ENCODE results near the gene ECSIT.
"Not testable (repeated sequence)": the region's sequence is repeated elsewhere in the genome, so short reads cannot be mapped to it uniquely, and the experiment has no call there.

ECSIT gene

DNA sequence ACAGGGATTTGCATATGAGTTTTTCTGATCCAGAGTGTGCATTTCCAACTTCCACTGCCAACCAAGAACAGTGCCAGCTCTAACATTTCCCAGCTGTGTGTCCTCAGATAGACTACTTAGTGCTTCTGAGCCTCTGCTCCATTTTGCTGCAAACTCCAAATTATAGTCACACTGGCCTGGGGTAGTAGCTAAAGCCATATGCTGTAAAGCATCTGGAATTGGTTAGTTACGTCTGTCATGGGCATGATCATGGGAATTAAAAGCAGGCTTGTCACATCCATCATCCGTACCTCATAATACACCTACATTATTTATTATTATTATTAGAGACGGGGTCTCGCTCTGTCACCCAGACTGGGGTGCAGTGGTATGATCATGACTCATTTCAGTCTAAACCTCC lies 55.2 kb downstream of the ECSIT start:
- DNase-seq, result no peak

DNA sequence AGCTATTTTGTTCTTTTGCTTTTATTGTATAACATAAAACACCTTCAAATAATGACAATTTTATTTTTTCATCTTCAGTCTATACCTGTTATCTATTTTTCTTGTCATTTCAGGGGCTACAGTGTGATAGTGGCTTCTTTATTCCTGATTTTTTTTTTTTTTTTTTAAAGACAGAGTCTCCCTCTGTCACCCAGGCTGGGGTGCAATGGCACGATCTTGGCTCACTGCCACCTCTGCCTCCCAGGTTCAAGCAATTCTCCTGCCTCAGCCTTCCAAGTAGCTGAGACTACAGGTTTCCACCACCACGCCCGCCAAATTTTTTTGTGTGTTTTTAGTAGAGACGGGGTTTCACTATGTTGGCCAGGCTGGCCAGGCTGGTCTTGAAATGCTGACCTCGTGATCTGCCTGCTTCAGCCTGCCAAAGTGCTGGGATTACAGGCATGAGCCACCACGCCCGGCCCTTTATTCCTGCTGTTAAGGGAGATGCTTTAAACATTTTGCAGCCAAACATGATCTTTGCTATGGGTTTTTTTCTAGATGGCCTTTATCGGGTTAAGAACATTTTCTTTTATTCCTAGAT lies 60.6 kb downstream of the ECSIT start:
- DNase-seq, result not testable (repeated sequence)

DNA sequence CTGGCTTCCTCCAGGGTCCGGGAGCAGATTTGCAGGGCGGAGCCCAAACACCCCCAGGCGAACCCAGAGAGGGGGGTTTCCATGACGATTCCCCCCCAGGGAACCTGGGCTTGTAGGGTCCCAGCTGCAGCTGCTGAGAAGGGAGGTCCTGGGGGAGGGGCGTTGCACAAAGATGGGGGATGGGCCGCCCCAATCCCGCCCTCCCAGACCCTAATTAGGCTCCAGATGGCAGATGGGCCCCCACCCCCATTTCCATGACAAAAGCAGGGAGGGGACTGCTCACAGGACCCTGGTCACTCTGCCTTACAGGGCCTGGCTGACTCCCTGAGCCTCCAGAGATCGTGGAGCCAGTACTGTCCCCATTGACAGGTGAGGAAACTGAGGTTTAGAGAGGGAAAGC lies 63.3 kb downstream of the ECSIT start:
- DNase-seq, result no peak

DNA sequence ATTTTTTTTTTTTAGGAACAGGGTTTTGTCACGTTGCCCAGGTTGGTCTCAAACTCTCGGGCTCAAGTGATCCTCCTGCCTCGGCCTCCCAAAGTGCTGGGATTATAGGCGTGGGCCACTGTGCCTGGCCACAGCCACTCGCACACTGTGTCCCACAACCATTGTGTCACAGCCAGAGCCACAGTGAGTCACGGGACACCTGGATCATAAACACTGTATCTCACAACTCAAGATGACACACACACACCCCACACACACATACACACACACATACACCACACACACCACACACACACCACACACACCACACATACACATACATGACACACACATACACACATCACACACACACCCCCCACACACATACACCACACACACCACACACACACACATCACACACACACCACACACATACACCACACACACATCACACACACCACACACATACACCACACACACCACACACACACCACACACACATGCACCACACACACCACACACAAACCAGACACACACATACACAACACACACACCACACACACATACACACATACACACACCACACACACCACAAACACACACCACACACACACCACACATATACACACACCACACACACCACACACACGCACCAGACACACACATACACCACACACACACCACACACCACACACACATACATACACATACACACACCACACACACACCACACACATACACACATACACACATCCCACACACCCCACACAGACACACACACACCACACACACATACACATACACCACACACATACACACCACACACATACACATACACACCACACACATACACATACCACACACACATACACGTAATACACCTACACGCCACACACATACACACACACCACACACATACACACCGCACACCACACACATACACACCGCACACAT lies 64.3 kb downstream of the ECSIT start:
- no peak for DNase-seq

DNA sequence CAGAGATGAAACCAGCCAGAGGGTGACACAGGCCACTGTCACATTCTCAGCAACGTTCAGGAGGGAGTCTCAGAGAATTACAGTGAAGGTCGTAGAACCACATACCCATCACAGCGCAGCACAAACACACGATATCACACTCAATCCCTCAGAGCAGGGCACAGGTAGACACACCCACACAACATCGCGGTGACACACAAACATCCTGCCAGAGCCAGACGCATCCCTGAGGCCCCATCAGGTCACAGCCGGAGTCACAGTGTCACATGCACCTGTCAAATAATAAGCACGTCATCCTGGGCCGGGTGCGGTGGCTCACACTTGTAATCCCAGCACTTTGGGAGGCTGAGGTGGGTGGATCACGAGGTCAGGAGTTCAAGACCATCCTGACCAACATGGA lies 65.5 kb downstream of the ECSIT start:
- no peak for DNase-seq

DNA sequence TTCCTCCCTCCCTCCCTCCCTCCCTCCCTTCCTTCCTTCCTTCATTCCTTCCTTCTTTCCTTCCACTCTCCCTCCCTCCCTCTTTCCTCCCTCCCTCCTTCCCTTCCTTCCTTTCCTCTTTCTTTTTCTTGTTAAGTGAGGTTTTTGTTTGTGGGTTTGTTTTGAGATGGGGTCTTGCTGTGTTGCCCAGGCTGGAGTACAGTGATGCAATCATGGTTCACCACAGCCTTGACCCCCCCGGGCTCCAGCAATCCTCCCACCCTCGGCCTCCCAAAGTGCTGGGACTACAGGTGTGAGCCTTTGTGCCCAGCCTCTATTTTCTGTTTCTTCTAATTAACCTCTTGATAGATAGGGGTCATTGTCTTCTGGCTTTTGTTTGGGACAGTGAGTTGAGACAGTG lies 67.5 kb downstream of the ECSIT start:
- no peak for DNase-seq

DNA sequence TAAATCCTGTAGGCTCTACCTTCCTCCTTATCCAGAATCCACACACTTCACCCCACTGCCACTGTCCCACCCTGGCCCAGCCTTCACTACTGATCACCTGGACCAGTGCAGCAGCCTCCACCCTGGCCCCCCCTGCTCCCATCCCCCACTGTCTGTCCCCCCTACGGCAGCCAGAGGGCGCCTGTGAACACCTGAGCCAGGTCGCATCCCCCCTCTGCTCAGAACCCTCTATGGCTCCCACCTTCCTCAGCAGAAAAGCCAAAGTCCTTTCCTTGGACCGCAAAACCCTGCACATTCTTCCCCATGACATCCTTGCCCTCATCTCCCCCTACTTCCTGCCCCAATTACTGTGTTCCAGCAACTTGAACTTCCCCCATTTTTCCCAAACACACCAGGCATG lies 68.7 kb downstream of the ECSIT start:
- no peak for DNase-seq

DNA sequence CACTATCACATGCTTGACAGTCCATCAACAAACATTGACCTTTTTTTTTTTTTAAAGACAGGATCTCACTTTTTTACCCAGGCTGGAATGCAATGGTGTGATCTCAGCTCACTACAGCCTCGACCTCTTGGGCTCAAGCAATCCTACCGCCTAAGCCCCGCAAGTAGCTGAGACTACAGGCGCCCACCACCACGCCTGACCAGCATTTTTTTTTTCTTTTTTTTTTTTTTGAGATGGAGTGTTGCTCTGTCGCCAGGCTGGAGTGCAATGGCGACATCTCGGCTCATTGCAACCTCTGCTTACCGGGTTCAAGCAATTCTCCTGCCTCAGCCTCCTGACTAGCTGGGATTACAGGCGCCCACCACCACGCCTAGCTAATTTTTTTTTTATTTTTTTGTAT lies 70.0 kb downstream of the ECSIT start:
- not testable (repeated sequence) for DNase-seq

DNA sequence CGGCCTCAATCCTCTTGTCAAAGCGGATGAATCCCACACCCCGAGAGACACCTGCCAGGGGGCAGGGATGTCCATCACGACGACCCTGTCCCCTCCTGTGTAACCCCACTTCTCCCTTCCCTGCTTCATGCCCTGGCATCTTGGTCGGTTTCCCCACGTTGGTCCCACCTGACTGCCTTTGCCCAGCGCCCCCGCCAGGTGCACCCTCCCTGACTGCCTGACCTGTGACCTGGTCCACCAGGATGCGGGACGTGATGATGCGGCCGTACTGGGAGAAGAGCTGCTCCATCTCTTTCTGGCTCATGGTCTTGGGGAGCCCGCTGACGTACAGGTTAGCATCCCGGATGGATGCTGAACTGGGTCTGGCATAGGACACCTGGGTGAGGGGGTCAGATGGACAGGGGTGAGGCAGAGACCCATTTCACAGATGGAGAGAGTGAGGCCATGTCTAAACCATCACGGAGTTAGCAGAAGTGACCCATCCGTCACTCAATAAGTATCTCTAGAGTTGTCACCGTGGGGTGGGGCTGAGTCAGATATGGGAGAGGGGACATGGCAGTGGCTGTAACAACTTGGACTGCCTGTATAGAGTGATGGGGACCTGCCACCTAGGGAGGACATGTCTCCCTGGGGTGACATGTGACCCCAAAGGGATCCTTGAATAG lies 70.6 kb downstream of the ECSIT start:
- DNase-seq, result no peak

DNA sequence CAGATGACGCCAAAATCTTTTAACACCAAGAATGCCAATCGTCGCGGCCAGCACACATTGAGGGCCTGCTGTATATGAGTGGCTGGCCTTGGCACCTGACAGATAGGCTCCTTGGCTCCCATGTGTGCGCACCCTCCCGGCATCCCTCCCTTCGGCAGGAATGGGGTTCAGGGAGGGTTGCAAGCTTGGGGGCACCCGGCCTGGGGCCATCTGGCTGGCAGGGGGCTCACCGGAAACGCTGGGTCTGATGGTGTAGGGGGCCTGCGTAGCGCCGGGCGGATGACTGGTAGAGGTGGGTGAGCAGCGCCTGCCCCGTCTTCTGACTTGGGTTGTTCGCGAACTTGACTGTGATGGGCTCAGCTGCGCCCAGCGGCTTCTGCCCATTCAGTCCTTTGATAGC lies 71.1 kb downstream of the ECSIT start:
- no peak for DNase-seq

DNA sequence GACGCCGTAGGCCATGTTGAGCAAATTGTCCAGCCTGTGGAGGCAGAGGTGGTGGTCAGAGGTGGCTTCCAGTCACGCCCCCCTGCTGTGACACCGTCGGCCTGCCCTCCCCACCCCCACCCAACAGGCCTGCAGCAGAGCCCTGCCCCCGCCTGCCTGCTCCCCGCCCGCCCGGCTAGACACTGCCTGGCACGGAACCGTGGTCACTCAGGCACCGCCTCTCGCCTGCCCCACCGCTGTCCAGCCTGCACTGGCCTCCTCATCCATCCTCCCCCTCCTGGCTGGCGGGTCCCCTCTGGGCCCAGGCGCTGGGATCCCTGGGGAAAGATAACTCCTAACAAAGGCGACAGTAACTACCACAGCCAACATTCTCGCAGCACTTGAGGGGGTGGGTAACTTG lies 71.8 kb downstream of the ECSIT start:
- no peak for DNase-seq

DNA sequence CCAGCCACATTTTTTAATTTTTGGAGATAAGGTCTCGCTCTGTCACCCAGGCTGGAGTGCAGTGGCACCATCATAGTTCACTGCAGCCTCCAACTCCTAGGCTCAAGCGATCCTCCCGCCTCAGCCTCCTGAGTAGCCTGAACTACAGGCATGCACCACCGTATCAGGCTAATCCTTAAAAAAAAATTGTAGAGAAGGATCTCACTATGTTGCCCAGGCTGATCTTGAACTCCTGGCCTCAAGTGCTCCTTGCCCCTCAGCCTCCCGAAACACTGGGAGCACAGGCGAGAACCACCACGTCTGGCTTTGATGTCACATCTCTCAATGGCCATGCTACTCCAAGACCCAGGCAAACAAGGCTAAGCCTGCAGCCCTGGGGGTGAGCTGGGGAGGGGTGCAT lies 72.3 kb downstream of the ECSIT start:
- DNase-seq, result no peak

Measured in activated CD4-positive, alpha-beta T cell treated with anti-CD3 and anti-CD28 coated beads, Interleukin-2, amount 50 U/mL, for 4 hours (primary cell).